GM23338 (cell line): ENCODE results near the gene MPHOSPH10. TPM values are rescaled to one million over a fixed set of nuclear protein-coding genes. Genes with fewer than 3 reads are reported as not detected.

Experiments
- ATAC-seq: fragments of 200-7000 bp; cut with Tn5 transposase; 3 replicates; pipeline ENCODE4 v1.9.1; 2020
- DNase-seq: peaks from one replicate; pipeline ENCODE4 v3.0.0-alpha.2; 2015; ENCODE audit warnings: low spot score
- H2AFZ ChIP-seq: fragments of 200-600 bp; sonication (generic); 2 replicates; pipeline ENCODE4 v1.8.0; 2016; ENCODE audit warnings: antibody characterized with exemption, mild to moderate bottlenecking, moderate library complexity
- H3F3A ChIP-seq: fragments of 200-600 bp; sonication (generic); replicated peaks from 2 replicates; pipeline ENCODE4 v1.8.0; 2017; ENCODE audit warnings: antibody characterized with exemption, mixed run types, low read depth
- H3K27ac ChIP-seq: fragments of 200-600 bp; sonication (generic); 2 replicates; pipeline ENCODE4 v1.6.1; 2016; ENCODE audit warnings: low read depth
- H3K27me3 ChIP-seq: fragments of 200-600 bp; sonication (generic); 2 replicates; pipeline ENCODE4 v1.8.0; 2016; ENCODE audit warnings: mild to moderate bottlenecking, mixed run types, moderate library complexity; ENCODE audit not compliant: insufficient read depth
- H3K36me3 ChIP-seq: fragments of 200-600 bp; sonication (generic); 2 replicates; pipeline ENCODE4 v1.8.0; 2016; ENCODE audit warnings: mild to moderate bottlenecking; ENCODE audit not compliant: insufficient read depth
- H3K4me1 ChIP-seq: fragments of 200-600 bp; sonication (generic); 2 replicates; pipeline ENCODE4 v1.8.0; 2016; ENCODE audit warnings: mild to moderate bottlenecking, moderate library complexity; ENCODE audit not compliant: insufficient read depth
- H3K4me2 ChIP-seq: fragments of 200-600 bp; sonication (generic); 2 replicates; pipeline ENCODE4 v1.7.1; 2017; ENCODE audit warnings: mixed run types
- H3K4me3 ChIP-seq: fragments of 200-600 bp; sonication (generic); 2 replicates; pipeline ENCODE4 v1.6.1; 2016; ENCODE audit warnings: mixed run types
- H3K79me2 ChIP-seq: fragments of 200-600 bp; sonication (generic); replicated peaks from 2 replicates; pipeline ENCODE4 v1.8.0; 2017; ENCODE audit warnings: mild to moderate bottlenecking; ENCODE audit not compliant: insufficient read depth
- H3K9me2 ChIP-seq: fragments of 200-600 bp; sonication (generic); 2 replicates; pipeline ENCODE4 v1.8.0; 2017; ENCODE audit not compliant: insufficient read depth
- H4K20me1 ChIP-seq: fragments of 200-600 bp; sonication (generic); replicated peaks from 2 replicates; pipeline ENCODE4 v1.8.0; 2017; ENCODE audit warnings: mild to moderate bottlenecking; ENCODE audit not compliant: insufficient read depth
- H3K27ac Mint-ChIP-seq: 2 replicates; pipeline ENCODE4 v1.8.0; 2020; ENCODE audit warnings: inconsistent platforms, mild to moderate bottlenecking, moderate library complexity, mixed read lengths
- H3K27me3 Mint-ChIP-seq: 3 replicates; pipeline ENCODE4 v1.8.0; 2022; ENCODE audit warnings: low read depth, mild to moderate bottlenecking, moderate library complexity, mixed read lengths, inconsistent platforms; ENCODE audit not compliant: insufficient read depth, poor library complexity
- H3K36me3 Mint-ChIP-seq: 3 replicates; pipeline ENCODE4 v1.8.0; 2021; ENCODE audit warnings: low read depth, mild to moderate bottlenecking, inconsistent platforms, moderate library complexity, mixed read lengths
- H3K4me1 Mint-ChIP-seq: 3 replicates; pipeline ENCODE4 v1.8.0; 2020; ENCODE audit warnings: mild to moderate bottlenecking, inconsistent platforms, mixed read lengths
- H3K4me3 Mint-ChIP-seq: 3 replicates; pipeline ENCODE4 v1.8.0; 2021; ENCODE audit warnings: moderate library complexity, mild to moderate bottlenecking, inconsistent platforms, mixed read lengths
- H3K9me3 Mint-ChIP-seq: 3 replicates; pipeline ENCODE4 v1.8.0; 2020; ENCODE audit warnings: moderate library complexity, mild to moderate bottlenecking, inconsistent platforms, mixed read lengths
- CTCF ChIP-seq, 2 experiments: fragments of 200-600 bp in 1 of 2; sonication (generic) in 1 of 2; conservative IDR thresholded peaks; 2 replicates each; pipeline versions ENCODE4 v1.5.1 to v1.6.1; 2016 to 2017; ENCODE audit warnings: antibody characterized with exemption in 2 of 2, low read depth in 2 of 2, mild to moderate bottlenecking in 2 of 2, moderate library complexity in 1 of 2
- EZH2 ChIP-seq: fragments of 200-600 bp; sonication (generic); IDR thresholded peaks from one replicate; pipeline ENCODE4 v1.8.0; 2017; ENCODE audit warnings: antibody characterized with exemption, mild to moderate bottlenecking, low read depth; ENCODE audit not compliant: unreplicated experiment
- JUNB ChIP-seq: IDR thresholded peaks from one replicate; pipeline ENCODE4 v1.6.1; 2016; ENCODE audit warnings: antibody characterized with exemption; ENCODE audit not compliant: unreplicated experiment
- ZNF114 ChIP-seq: fragments of 250-450 bp; sonication (Bioruptor Pico); IDR thresholded peaks from 2 replicates; pipeline ENCODE4 v1.5.0; 2020; ENCODE audit warnings: mild to moderate bottlenecking, moderate library complexity
- polyA plus RNA-seq: library from polyadenylated mRNA; unstranded; fragments of >200 nt; fragmentation: Nextera tagmentation; extraction: Ambion mirVana; gene quantifications from 2 replicates; pipeline ENCODE4 v1.2.1, GENCODE V29; 2016
- small RNA-seq: library from RNA; depleted of rRNA; stranded (forward); fragments of <200 nt; gene quantifications from one replicate; pipeline ENCODE3, GENCODE V24; 2014; ENCODE audit warnings: low replicate concordance
- total RNA-seq: library from RNA; depleted of rRNA; stranded (reverse); fragments of >200 nt; shearing (Covaris generic); gene quantifications from 2 replicates; pipeline ENCODE4 v1.2.3, GENCODE V29; 2014; rRNA removed

The MPHOSPH10 gene
- total and polyA plus RNA-seq, 2 experiments from 2014 or later = 23.8 to 64.8 TPM

GRCh38 chr2:71191570-71191943, 61.1 kb downstream of the MPHOSPH10 start:
- H3K36me3 Mint-ChIP-seq = peaks cover 16% of the 10 kb centered on the region
- no peak overlapping the region for H3K4me2 ChIP-seq
- H3K27me3 Mint-ChIP-seq = peaks cover 5% of the 10 kb centered on the region
- no peaks in the 10 kb centered on the region for H3F3A ChIP-seq
- no peak overlapping the region for H3K27ac ChIP-seq
- no peak for TF ChIP-seq JUNB
- TF ChIP-seq ZNF114 (CRISPR knock-in tag) = no peak
- TF ChIP-seq EZH2 = no peak
- no peak for TF ChIP-seq CTCF (conservative IDR thresholded peaks at IDR 0.05; ENCODE audit: low read depth in 2 of 2)
- no peak overlapping the region for H2AFZ ChIP-seq
- 0 out of 2 replicates have a peak, but pooled peaks cover 2% of the 10 kb centered on the region for H3K9me2 ChIP-seq
- no peak overlapping the region for H3K4me3 Mint-ChIP-seq
- H3K4me3 ChIP-seq = no peak overlapping the region
- peaks cover 20% of the 10 kb centered on the region for H3K4me1 ChIP-seq
- H3K27ac Mint-ChIP-seq = no peak overlapping the region
- no peaks in the 10 kb centered on the region for H3K9me3 Mint-ChIP-seq
- ATAC-seq (no peak), DNase-seq (no peak)
- no peaks in the 10 kb centered on the region for H3K36me3 ChIP-seq
- H4K20me1 ChIP-seq = no peaks in the 10 kb centered on the region; the same call in 1 of the 2 replicates
- H3K4me1 Mint-ChIP-seq = peaks cover 23% of the 10 kb centered on the region
- H3K27me3 ChIP-seq = no peaks in the 10 kb centered on the region
- no peaks in the 10 kb centered on the region for H3K79me2 ChIP-seq

Small RNA genes within 50 kb of the gene (small RNA-seq; reads per million reads assigned to genes)
- not detected for gene AC007881.1

Other genes with a start within 250 kb of the MPHOSPH10 start
- 0.31 TPM in 1 of 2 replicates, not detected in the other for gene VAX2, start 230.1 kb upstream of the MPHOSPH10 start, total RNA-seq
- not detected in 2 replicates for gene VAX2, start 230.1 kb upstream of the MPHOSPH10 start, polyA plus RNA-seq
- not detected in 2 replicates for gene ATP6V1B1, start 194.7 kb upstream of the MPHOSPH10 start, total RNA-seq
- not detected in 2 replicates for gene ATP6V1B1, start 194.7 kb upstream of the MPHOSPH10 start, polyA plus RNA-seq
- 0.73 and 1.3 TPM in 2 replicates for gene ANKRD53, start 152.0 kb upstream of the MPHOSPH10 start, total RNA-seq
- 0.32 and 0.59 TPM in 2 replicates for gene ANKRD53, start 152.0 kb upstream of the MPHOSPH10 start, polyA plus RNA-seq
- 17.5 and 22.8 TPM in 2 replicates for gene TEX261, start 135.8 kb upstream of the MPHOSPH10 start, total RNA-seq
- gene TEX261, start 135.8 kb upstream of the MPHOSPH10 start, polyA plus RNA-seq = 5.7 and 6.0 TPM in 2 replicates
- gene NAGK, start 62.0 kb upstream of the MPHOSPH10 start, total RNA-seq = 24.3 and 55.6 TPM in 2 replicates
- gene NAGK, start 62.0 kb upstream of the MPHOSPH10 start, polyA plus RNA-seq = 47.0 and 48.0 TPM in 2 replicates
- 8.4 and 9.9 TPM in 2 replicates for gene MCEE, start 405 bp upstream of the MPHOSPH10 start, total RNA-seq
- 26.2 and 31.1 TPM in 2 replicates for gene MCEE, start 405 bp upstream of the MPHOSPH10 start, polyA plus RNA-seq
- gene PAIP2B, start 96.5 kb downstream of the MPHOSPH10 start, total RNA-seq = 27.4 and 29.7 TPM in 2 replicates
- gene PAIP2B, start 96.5 kb downstream of the MPHOSPH10 start, polyA plus RNA-seq = 6.1 and 7.6 TPM in 2 replicates
- 190 and 202 TPM in 2 replicates for gene ZNF638, start 201.1 kb downstream of the MPHOSPH10 start, total RNA-seq
- 166 and 185 TPM in 2 replicates for gene ZNF638, start 201.1 kb downstream of the MPHOSPH10 start, polyA plus RNA-seq